Measurements from ENCODE around the gene TMEM132C. TPM values are rescaled to one million over a fixed set of nuclear protein-coding genes. Genes with fewer than 3 reads are reported as not detected.
A peak's percentile ranks its signal among the peaks of the same experiment; 100 is the strongest.

TMEM132C gene
- total RNA-seq, 4 donors from 2014 or later = 1.2 to 3.8 (median 2.3) TPM

DNA sequence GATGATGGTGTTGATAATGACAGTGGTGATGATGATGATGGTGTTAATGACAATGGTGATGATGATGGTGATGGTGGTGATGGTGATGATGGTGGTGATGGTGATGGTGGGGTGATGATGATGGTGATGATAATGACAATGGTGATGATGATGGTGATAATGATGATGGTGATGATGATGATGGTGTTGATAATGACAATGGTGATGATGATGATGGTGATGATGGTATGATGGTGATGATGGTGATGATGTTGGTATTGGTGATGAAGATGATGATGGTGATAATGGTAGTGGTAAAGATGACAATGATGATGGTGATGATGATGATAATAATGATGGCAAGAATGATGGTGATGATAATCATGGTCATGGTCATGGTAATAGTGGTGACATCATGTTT lies 372.1 kb downstream of the TMEM132C start:
- Histone ChIP-seq H3K36me3 (no peaks in the 10 kb centered on the region), H3K4me3 (no peak overlapping the region), H3K9me3 (no peaks in the 10 kb centered on the region), H3K4me1 (no peaks in the 10 kb centered on the region), H3K27me3 (no peaks in the 10 kb centered on the region), H3K27ac (no peak overlapping the region)
- DNase-seq (ENCODE audit: low spot score in 2 of 2) = no peak
- TF ChIP-seq EP300 (IDR thresholded peaks at IDR 0.05) (no peak), POLR2A (IDR thresholded peaks at IDR 0.05) (no peak)
- TF ChIP-seq, protein P1, sequence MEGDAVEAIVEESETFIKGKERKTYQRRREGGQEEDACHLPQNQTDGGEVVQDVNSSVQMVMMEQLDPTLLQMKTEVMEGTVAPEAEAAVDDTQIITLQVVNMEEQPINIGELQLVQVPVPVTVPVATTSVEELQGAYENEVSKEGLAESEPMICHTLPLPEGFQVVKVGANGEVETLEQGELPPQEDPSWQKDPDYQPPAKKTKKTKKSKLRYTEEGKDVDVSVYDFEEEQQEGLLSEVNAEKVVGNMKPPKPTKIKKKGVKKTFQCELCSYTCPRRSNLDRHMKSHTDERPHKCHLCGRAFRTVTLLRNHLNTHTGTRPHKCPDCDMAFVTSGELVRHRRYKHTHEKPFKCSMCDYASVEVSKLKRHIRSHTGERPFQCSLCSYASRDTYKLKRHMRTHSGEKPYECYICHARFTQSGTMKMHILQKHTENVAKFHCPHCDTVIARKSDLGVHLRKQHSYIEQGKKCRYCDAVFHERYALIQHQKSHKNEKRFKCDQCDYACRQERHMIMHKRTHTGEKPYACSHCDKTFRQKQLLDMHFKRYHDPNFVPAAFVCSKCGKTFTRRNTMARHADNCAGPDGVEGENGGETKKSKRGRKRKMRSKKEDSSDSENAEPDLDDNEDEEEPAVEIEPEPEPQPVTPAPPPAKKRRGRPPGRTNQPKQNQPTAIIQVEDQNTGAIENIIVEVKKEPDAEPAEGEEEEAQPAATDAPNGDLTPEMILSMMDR (IDR thresholded peaks at IDR 0.05) = no peak

DNA sequence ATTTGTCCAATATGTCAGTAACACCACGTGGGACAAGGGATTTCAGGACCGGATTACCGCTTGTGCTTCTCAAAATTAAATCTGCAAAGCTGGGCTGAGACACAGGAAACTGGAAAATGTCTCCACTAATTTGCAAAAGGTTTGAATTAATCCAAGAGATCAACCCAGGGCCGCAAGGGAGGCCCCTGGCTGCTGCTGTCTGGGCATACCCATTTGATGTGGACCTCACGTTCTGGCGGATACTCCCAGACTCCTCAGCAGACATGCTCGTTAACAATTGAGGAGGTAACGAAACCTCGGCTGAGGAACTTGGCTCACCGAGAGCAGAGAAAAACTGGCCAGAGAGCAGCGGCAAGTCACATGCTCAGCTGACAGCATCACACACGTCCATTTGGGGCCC lies 376.2 kb downstream of the TMEM132C start:
- no peak for DNase-seq (ENCODE audit: low spot score in 2 of 2)
- WGBS = 43% methylated on average over 12 of the region's 12 CpGs
- no peak overlapping the region for H3K27ac ChIP-seq
- no peaks in the 10 kb centered on the region for H3K4me1 ChIP-seq
- H3K36me3 ChIP-seq = no peaks in the 10 kb centered on the region
- H3K27me3 ChIP-seq = no peaks in the 10 kb centered on the region
- no peak overlapping the region for H3K4me3 ChIP-seq
- H3K9me3 ChIP-seq = no peaks in the 10 kb centered on the region
- TF ChIP-seq EP300 (IDR thresholded peaks at IDR 0.05) (no peak), POLR2A (IDR thresholded peaks at IDR 0.05) (no peak), POLR2AphosphoS5 (IDR thresholded peaks at IDR 0.05) (no peak)
- TF ChIP-seq, protein P1 (IDR thresholded peaks at IDR 0.05) = no peak

DNA sequence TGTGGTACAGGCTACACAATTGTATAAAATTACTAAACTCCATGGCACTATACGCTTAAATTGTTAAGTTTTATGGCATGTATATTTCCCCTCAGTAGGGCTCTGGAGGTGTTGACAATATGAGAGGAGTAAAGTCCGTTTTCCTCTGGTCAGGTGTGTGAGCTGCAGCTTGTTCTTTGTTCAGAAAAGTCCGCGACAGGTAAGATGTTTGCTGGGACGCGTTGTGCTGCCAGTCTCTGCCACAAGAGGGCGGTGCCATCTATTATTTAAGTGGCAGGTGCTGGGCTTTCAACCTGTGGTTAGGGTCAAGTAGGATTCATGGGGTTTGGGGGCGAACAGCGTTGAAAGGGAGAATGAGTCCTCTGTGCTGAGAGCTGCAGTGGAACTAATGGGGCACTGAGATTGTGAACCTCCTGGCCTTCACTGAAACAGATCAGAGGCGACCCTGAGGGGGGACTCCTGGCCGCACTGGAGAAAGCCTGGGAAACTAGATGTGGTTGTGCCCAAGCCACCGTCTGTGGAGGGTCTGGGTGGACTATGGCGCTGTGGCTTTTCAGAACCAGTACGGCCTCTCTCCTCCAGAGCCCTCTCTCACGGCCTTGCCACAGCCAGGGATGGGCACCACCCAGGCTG lies 377.8 kb downstream of the TMEM132C start:
- H3K4me1 ChIP-seq = no peaks in the 10 kb centered on the region
- H3K27ac ChIP-seq = no peak overlapping the region
- H3K9me3 ChIP-seq = peaks cover 4% of the 10 kb centered on the region
- DNase-seq (ENCODE audit: low spot score in 2 of 2) = no peak
- TF ChIP-seq POLR2AphosphoS5 (IDR thresholded peaks at IDR 0.05) (no peak), POLR2A (IDR thresholded peaks at IDR 0.05) (no peak), EP300 (IDR thresholded peaks at IDR 0.05) (no peak)
- TF ChIP-seq, protein P1 (IDR thresholded peaks at IDR 0.05) = peak in 1 of 2 donors; percentile 50
- H3K4me3 ChIP-seq = no peak overlapping the region
- 71% methylated on average over 15 of the region's 15 CpGs for WGBS
- H3K27me3 ChIP-seq = no peaks in the 10 kb centered on the region
- H3K36me3 ChIP-seq = no peaks in the 10 kb centered on the region

DNA sequence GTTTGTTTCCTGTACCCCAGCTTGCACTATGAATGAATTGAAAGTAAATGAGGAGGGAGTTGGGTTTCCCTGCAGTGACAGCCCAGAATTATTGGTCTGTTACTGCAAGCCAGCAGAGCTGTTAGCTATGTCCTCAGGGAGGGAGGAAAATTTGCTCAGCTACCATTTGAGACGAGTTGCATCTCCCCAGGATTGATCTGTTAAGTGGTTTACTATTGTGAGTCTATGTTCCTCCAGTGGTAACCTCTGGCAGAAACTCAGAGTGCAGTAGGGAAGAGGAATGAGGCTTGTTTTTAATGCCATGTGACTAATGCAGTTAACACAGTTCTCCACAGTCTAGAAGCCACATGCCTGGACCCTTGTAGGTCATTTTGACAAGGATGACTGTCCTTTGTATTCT lies 382.9 kb downstream of the TMEM132C start:
- no peak overlapping the region for H3K4me3 ChIP-seq
- H3K9me3 ChIP-seq = peaks cover 4% of the 10 kb centered on the region
- WGBS = 43% methylated on average over 1 of the region's 1 CpG
- TF ChIP-seq, protein P1 (IDR thresholded peaks at IDR 0.05) = no peak
- TF ChIP-seq POLR2A (IDR thresholded peaks at IDR 0.05) (no peak), EP300 (IDR thresholded peaks at IDR 0.05) (no peak), POLR2AphosphoS5 (IDR thresholded peaks at IDR 0.05) (no peak)
- no peaks in the 10 kb centered on the region for H3K4me1 ChIP-seq
- DNase-seq (ENCODE audit: low spot score in 2 of 2) = no peak
- no peak overlapping the region for H3K27ac ChIP-seq
- no peaks in the 10 kb centered on the region for H3K36me3 ChIP-seq
- H3K27me3 ChIP-seq = no peaks in the 10 kb centered on the region

DNA sequence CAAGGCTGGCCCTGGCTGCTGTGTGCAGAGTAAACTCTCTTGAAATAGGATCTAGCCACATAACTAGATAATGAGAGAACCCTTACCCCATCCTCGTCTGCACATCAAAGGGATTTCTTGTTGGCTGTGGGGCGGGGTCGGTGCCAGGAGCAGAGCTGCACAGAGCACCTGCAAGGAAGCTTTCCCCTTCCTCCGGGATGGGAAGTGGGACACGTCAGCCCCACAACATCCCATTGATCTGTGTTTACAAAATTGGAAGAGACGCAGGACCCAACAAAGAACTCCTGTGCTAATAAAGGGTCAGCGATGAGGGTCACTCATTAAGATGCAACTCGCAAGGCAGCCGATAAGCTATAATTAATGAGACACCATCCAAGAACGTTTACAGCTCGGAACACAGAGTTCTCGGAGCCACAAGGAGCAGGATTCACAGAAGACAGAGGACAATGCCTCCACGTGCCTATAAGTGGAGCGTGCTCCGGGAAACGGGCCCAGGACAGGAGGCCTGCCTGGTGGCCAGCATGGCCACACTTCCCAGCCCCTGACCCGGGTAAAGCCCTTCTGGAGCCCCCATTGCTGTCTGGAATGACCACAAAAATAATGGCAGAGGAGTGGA lies 385.3 kb downstream of the TMEM132C start:
- H3K36me3 ChIP-seq = no peaks in the 10 kb centered on the region

More for the DNA sequence above, 385.3 kb downstream of the TMEM132C start:
- TF ChIP-seq, protein P1 (IDR thresholded peaks at IDR 0.05) = no peak
- no peak for TF ChIP-seq POLR2A (IDR thresholded peaks at IDR 0.05)
- TF ChIP-seq EP300 (IDR thresholded peaks at IDR 0.05) = no peak
- no peak for TF ChIP-seq POLR2AphosphoS5 (IDR thresholded peaks at IDR 0.05)
- Histone ChIP-seq H3K9me3 (peaks cover 4% of the 10 kb centered on the region), H3K27ac (no peak overlapping the region), H3K27me3 (no peaks in the 10 kb centered on the region), H3K4me1 (no peaks in the 10 kb centered on the region), H3K4me3 (no peak overlapping the region)
- DNase-seq (ENCODE audit: low spot score in 2 of 2) = no peak
- 69% methylated on average over 14 of the region's 17 CpGs for WGBS
